ENCODE data around the gene SEMA5B.

The SEMA5B gene

GRCh38 chr3:122977746-122978466 is 49.7 kb downstream of the SEMA5B start:
- no peak overlapping the region for H3K27ac ChIP-seq
- no peak for DNase-seq (ENCODE audit: low read depth, low spot score)

GRCh38 chr3:122975924-122976293 is 51.7 kb downstream of the SEMA5B start:
- H3K27ac ChIP-seq, result no peak overlapping the region
- no peak for DNase-seq (ENCODE audit: low read depth, low spot score)

GRCh38 chr3:122975163-122975923 is 52.2 kb downstream of the SEMA5B start:
- no peak overlapping the region for H3K27ac ChIP-seq
- no peak for DNase-seq (ENCODE audit: low read depth, low spot score)

GRCh38 chr3:122974764-122975162 is 52.8 kb downstream of the SEMA5B start:
- H3K27ac ChIP-seq, result no peak overlapping the region
- DNase-seq (ENCODE audit: low read depth, low spot score), result no peak

- no peak overlapping the region for H3K27ac ChIP-seq
- no peak for DNase-seq (ENCODE audit: low read depth, low spot score)
Measured at GRCh38 chr3:122973893-122974615, 53.5 kb downstream of the SEMA5B start.

- no peak for DNase-seq (ENCODE audit: low read depth, low spot score)
- H3K27ac ChIP-seq, result no peak overlapping the region
Measured at GRCh38 chr3:122972141-122972540, 55.4 kb downstream of the SEMA5B start.

GRCh38 chr3:122969585-122970469 is 57.7 kb downstream of the SEMA5B start:
- no peak for DNase-seq (ENCODE audit: low read depth, low spot score)
- H3K27ac ChIP-seq, result no peak overlapping the region

GRCh38 chr3:122967765-122968164 is 59.8 kb downstream of the SEMA5B start:
- no peak for DNase-seq (ENCODE audit: low read depth, low spot score)
- H3K27ac ChIP-seq, result no peak overlapping the region

GRCh38 chr3:122967356-122967755 is 60.2 kb downstream of the SEMA5B start:
- DNase-seq (ENCODE audit: low read depth, low spot score), result no peak
- no peak overlapping the region for H3K27ac ChIP-seq

GRCh38 chr3:122966045-122966444 is 61.5 kb downstream of the SEMA5B start:
- no peak for DNase-seq (ENCODE audit: low read depth, low spot score)
- no peak overlapping the region for H3K27ac ChIP-seq

GRCh38 chr3:122964811-122965210 is 62.8 kb downstream of the SEMA5B start:
- no peak for DNase-seq (ENCODE audit: low read depth, low spot score)
- no peak overlapping the region for H3K27ac ChIP-seq

GRCh38 chr3:122962149-122962548 is 65.4 kb downstream of the SEMA5B start:
- DNase-seq (ENCODE audit: low read depth, low spot score), result no peak
- H3K27ac ChIP-seq, result no peak overlapping the region

- no peak for DNase-seq (ENCODE audit: low read depth, low spot score)
- no peak overlapping the region for H3K27ac ChIP-seq
Measured at GRCh38 chr3:122961146-122961545, 66.4 kb downstream of the SEMA5B start.

GRCh38 chr3:122960652-122961051 is 66.9 kb downstream of the SEMA5B start:
- H3K27ac ChIP-seq, result no peak overlapping the region
- DNase-seq (ENCODE audit: low read depth, low spot score), result no peak

GRCh38 chr3:122959339-122959738 is 68.2 kb downstream of the SEMA5B start:
- no peak overlapping the region for H3K27ac ChIP-seq
- DNase-seq (ENCODE audit: low read depth, low spot score), result no peak

GRCh38 chr3:122957707-122958689 is 69.6 kb downstream of the SEMA5B start:
- DNase-seq (ENCODE audit: low read depth, low spot score), result no peak
- no peak overlapping the region for H3K27ac ChIP-seq

GRCh38 chr3:122956693-122957455 is 70.7 kb downstream of the SEMA5B start:
- no peak for DNase-seq (ENCODE audit: low read depth, low spot score)
- no peak overlapping the region for H3K27ac ChIP-seq

- no peak overlapping the region for H3K27ac ChIP-seq
- DNase-seq (ENCODE audit: low read depth, low spot score), result no peak
Measured at GRCh38 chr3:122955916-122956692, 71.5 kb downstream of the SEMA5B start.
